Left ventricle myocardium inferior (tissue), 1 donor: ENCODE results near the gene TARDBP. TPM values are rescaled to one million over a fixed set of nuclear protein-coding genes. Genes with fewer than 3 reads are reported as not detected.

Experiments
- DNase-seq: peaks from one replicate; pipeline ENCODE4 v3.0.0-alpha.2; 2020
- H3K27ac ChIP-seq: fragments of 200-600 bp; replicated peaks from 2 replicates; pipeline ENCODE4 v1.8.0; 2021
- H3K27me3 ChIP-seq: fragments of 200-600 bp; 2 replicates; pipeline ENCODE4 v1.8.0; 2021; ENCODE audit warnings: low read depth
- H3K36me3 ChIP-seq: fragments of 200-600 bp; 2 replicates; pipeline ENCODE4 v1.8.0; 2021
- H3K4me1 ChIP-seq: fragments of 200-600 bp; 2 replicates; pipeline ENCODE4 v1.8.0; 2021
- H3K4me3 ChIP-seq: fragments of 200-600 bp; 2 replicates; pipeline ENCODE4 v1.8.0; 2021; ENCODE audit warnings: mild to moderate bottlenecking, moderate library complexity
- H3K9me3 ChIP-seq: fragments of 200-600 bp; replicated peaks from 2 replicates; pipeline ENCODE4 v1.8.0; 2021
- CTCF ChIP-seq: fragments of 200-600 bp; IDR thresholded peaks from 2 replicates; pipeline ENCODE4 v1.8.0; 2021; ENCODE audit warnings: antibody characterized with exemption, mild to moderate bottlenecking, borderline replicate concordance
- intact Hi-C: fragments of 100-400 bp; cut with micrococcal nuclease; formaldehyde crosslinking; loops from one replicate; pipeline ENCODE4 v1.11.0; 2022
- total RNA-seq: library from RNA; stranded (reverse); fragmentation: NEBNext Ultra II Directional; extraction: Animal tissue kit (Norgen Biotek cat#: 25700); gene quantifications from one replicate; pipeline ENCODE4 v1.2.1, GENCODE V29; 2021
- donor health status: DM: no; HTN: yes; CAD: no; lungs with severe emphysema.

TARDBP gene
- total RNA-seq, 1 donor from 2014 or later: 95.5 TPM

DNA sequence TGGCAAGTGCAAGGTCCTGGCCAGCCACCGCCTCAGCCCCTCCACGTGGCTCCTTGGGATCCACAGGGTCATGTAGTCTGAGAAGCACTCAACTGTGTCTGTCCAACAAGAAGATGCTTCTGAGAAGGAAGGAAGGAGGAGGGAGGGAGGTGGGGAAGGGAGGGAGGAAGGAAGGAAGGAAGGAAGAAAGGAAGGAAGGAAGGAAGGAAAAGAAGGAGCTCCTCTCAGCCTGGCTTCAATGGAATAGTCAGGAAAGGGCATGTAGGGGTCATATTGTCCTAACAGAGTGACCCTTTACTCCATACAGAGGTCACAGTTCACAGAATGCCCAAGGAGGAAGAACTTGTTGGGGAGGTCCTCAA is 42.5 kb upstream of the TARDBP start:
- Histone ChIP-seq H3K27ac (no peak overlapping the region), H3K27me3 (no peaks in the 10 kb centered on the region), H3K36me3 (no peaks in the 10 kb centered on the region), H3K4me3 (no peak overlapping the region), H3K4me1 (no peaks in the 10 kb centered on the region), H3K9me3 (no peaks in the 10 kb centered on the region)
- DNase-seq: no peak
- no peak for TF ChIP-seq CTCF
- intact Hi-C loops: no loop called here

- no peaks in the 10 kb centered on the region for H3K4me1 ChIP-seq
- peak; percentile 39 for DNase-seq
- H3K4me3 ChIP-seq: no peak overlapping the region
- H3K36me3 ChIP-seq: no peaks in the 10 kb centered on the region
- no peak overlapping the region for H3K27ac ChIP-seq
- TF ChIP-seq CTCF: no peak
- intact Hi-C loops: no loop called here
- H3K27me3 ChIP-seq: no peaks in the 10 kb centered on the region
- no peaks in the 10 kb centered on the region for H3K9me3 ChIP-seq
Measured at GRCh38 chr1:10973552-10973951, 38.9 kb upstream of the TARDBP start.

- Histone ChIP-seq H3K27ac (no peak overlapping the region), H3K27me3 (no peaks in the 10 kb centered on the region)
- DNase-seq: no peak
Measured at GRCh38 chr1:10973956-10974881, 38.2 kb upstream of the TARDBP start.

GRCh38 chr1:10975567-10976326 is 36.7 kb upstream of the TARDBP start:
- Histone ChIP-seq H3K4me1 (peaks cover 15% of the 10 kb centered on the region), H3K27ac (peak overlapping the region; percentile 65), H3K9me3 (no peaks in the 10 kb centered on the region), H3K36me3 (no peaks in the 10 kb centered on the region), H3K27me3 (peaks cover 3% of the 10 kb centered on the region), H3K4me3 (no peak overlapping the region)
- TF ChIP-seq CTCF: no peak
- no peak for DNase-seq
- intact Hi-C loops: no loop called here

More at GRCh38 chr1:10973956-10974881, 38.2 kb upstream of the TARDBP start:
- intact Hi-C loops: no loop called here
- Histone ChIP-seq H3K4me3 (no peak overlapping the region), H3K36me3 (no peaks in the 10 kb centered on the region), H3K9me3 (no peaks in the 10 kb centered on the region), H3K4me1 (peaks cover under 1% of the 10 kb centered on the region)
- no peak for TF ChIP-seq CTCF

DNA sequence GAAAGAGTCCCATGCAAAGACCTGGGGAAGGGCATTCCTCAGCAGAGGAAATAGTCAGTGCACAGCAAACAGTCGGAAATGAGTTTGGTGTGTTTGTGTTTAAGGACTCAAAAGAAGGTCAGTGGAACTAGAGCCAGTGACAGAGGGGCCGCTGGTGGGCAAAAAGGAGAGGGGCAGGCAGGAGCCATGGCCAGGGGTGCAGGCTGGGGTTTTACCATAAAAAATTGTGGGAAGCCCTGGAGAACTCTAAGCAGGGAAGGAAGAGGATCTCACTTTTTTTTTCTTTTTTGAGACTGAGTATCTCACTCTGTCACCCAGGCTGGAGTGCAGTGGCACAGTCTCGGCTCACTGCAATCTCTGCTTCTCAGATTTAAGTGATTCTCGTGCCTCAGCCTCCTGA is 33.7 kb upstream of the TARDBP start:
- no peak for TF ChIP-seq CTCF
- Histone ChIP-seq H3K4me1 (peaks cover 20% of the 10 kb centered on the region), H3K4me3 (no peak overlapping the region), H3K36me3 (no peaks in the 10 kb centered on the region), H3K9me3 (no peaks in the 10 kb centered on the region), H3K27ac (peak overlapping the region; percentile 7), H3K27me3 (peaks cover 18% of the 10 kb centered on the region)
- DNase-seq: no peak
- intact Hi-C loops: no loop called here
